Tibial nerve (tissue), 4 donors: ENCODE measurements around the gene MYO3B.

Experiments used
- CTCF ChIP-seq, 5 experiments: fragments of 200-600 bp in 3 of 5; fragments of 450-650 bp in 2 of 5; sonication (generic) in 3 of 5; IDR thresholded peaks; one replicate each; pipeline ENCODE4 v1.5.1; 2016 to 2019; ENCODE audit warnings: antibody characterized with exemption in 5 of 5, mild to moderate bottlenecking in 3 of 5, moderate library complexity in 2 of 5
- EP300 ChIP-seq, 2 donors: sonication (generic); formaldehyde crosslinking; IDR thresholded peaks; one replicate each; pipeline ENCODE4 v1.6.1; 2017; ENCODE audit warnings: antibody characterized with exemption in 2 of 2, mild to moderate bottlenecking in 1 of 2
- POLR2A ChIP-seq, 2 donors: fragments of 450-650 bp; IDR thresholded peaks; one replicate each; pipeline ENCODE4 v1.6.1; 2017; ENCODE audit warnings: antibody characterized with exemption in 2 of 2, mild to moderate bottlenecking in 2 of 2, moderate library complexity in 2 of 2

GRCh38 chr2:170145675-170146432 lies 32.1 kb upstream of the MYO3B start:
- TF ChIP-seq CTCF (IDR thresholded peaks at IDR 0.05) (no peak), POLR2A (IDR thresholded peaks at IDR 0.05) (no peak), EP300 (IDR thresholded peaks at IDR 0.05) (no peak)
